Measurements from ENCODE around the gene CDYL2. TPM values are rescaled to one million over a fixed set of nuclear protein-coding genes. Genes with fewer than 3 reads are reported as not detected.

Gene CDYL2
- total and polyA plus RNA-seq, 4 donors = 1.3 to 12.6 (median 3.7) TPM

DNA sequence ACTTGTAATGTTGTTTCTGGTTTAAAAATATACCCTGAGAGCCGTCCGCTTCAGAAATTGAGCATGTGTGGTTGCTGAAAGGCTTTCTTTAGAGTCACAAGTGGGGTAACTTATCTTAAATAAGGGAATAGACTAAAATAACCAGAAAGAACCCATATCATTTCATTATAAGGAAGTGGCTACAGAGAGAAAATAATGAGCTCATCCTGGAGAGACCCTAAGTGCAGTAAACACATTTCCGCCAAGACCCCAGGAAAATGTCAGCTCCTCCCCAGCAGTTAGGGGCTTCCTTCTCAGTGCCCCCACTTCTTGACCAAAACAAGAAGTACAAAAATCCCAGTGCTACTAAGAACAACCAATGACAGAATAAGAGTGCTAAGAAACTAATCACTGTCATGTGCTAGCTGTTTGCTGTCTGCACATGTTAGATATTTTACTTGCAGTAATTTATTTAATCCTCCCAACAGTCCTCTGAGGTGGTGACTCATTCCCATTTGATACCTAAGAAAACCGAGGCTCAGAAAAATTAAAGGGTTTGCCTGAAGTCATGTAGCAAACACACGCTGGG, 83.5 kb downstream of the CDYL2 start:
- H3K36me3 ChIP-seq (ENCODE audit: control insufficient read depth in 4 of 4, insufficient read depth in 4 of 4, low read length in 4 of 4) = no peaks in the 10 kb centered on the region
- H3K9ac ChIP-seq (ENCODE audit: insufficient read depth in 1 of 2, low read length in 2 of 2) = no peak overlapping the region
- no peaks in the 10 kb centered on the region for H3K27me3 ChIP-seq (ENCODE audit: control insufficient read depth in 3 of 3, insufficient read depth in 3 of 3, low read length in 2 of 3)
- peaks cover 0 to 4% (median 0%) of the 10 kb centered on the region in 5 donors for H3K4me1 ChIP-seq (ENCODE audit: control insufficient read depth in 5 of 5, insufficient read depth in 5 of 5, low read length in 5 of 5)
- no peak for DNase-seq
- TF ChIP-seq, protein P1, sequence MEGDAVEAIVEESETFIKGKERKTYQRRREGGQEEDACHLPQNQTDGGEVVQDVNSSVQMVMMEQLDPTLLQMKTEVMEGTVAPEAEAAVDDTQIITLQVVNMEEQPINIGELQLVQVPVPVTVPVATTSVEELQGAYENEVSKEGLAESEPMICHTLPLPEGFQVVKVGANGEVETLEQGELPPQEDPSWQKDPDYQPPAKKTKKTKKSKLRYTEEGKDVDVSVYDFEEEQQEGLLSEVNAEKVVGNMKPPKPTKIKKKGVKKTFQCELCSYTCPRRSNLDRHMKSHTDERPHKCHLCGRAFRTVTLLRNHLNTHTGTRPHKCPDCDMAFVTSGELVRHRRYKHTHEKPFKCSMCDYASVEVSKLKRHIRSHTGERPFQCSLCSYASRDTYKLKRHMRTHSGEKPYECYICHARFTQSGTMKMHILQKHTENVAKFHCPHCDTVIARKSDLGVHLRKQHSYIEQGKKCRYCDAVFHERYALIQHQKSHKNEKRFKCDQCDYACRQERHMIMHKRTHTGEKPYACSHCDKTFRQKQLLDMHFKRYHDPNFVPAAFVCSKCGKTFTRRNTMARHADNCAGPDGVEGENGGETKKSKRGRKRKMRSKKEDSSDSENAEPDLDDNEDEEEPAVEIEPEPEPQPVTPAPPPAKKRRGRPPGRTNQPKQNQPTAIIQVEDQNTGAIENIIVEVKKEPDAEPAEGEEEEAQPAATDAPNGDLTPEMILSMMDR (IDR thresholded peaks at IDR 0.05; ENCODE audit: control extremely low read depth, extremely low read depth) = no peak
- ATAC-seq (ENCODE audit: insufficient read depth, low FRiP score) = no peak
- peaks cover 0 to 5% (median 0%) of the 10 kb centered on the region in 4 donors for H3K9me3 ChIP-seq (ENCODE audit: control insufficient read depth in 4 of 4, insufficient read depth in 3 of 4, low read length in 3 of 4)
- H3K27ac ChIP-seq (ENCODE audit: low read depth in 1 of 2, low read length in 1 of 2) = no peak overlapping the region
- H3K4me3 ChIP-seq = no peak overlapping the region
- 75 to 82% methylated on average over 5 of the region's 5 CpGs for WGBS, 2 donors

DNA sequence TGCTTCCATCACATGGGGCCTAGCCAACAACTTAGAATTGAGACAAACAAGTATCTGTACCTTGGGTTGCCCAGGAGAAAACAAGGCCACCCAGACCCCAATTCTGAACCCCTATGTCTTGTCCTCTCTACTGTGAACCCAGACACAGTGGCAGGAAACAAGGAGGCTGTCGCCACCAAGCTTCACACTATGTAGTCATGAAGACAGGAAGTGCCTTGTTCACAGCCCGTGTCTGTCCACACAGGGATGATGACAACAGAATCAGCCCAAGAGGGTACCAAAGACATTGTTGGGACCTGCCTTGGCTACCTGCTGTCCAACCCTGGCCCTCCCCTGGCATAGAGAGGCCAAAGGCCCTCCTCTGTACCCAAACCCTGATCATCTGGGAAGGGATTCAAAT, 84.8 kb downstream of the CDYL2 start:
- Histone ChIP-seq H3K4me3 (no peak overlapping the region), H3K27me3 (ENCODE audit: control insufficient read depth in 3 of 3, insufficient read depth in 3 of 3, low read length in 2 of 3) (no peaks in the 10 kb centered on the region), H3K9ac (ENCODE audit: insufficient read depth in 1 of 2, low read length in 2 of 2) (no peak overlapping the region), H3K27ac (ENCODE audit: low read depth in 1 of 2, low read length in 1 of 2) (no peak overlapping the region), H3K36me3 (ENCODE audit: control insufficient read depth in 4 of 4, insufficient read depth in 4 of 4, low read length in 4 of 4) (no peaks in the 10 kb centered on the region), H3K4me1 (ENCODE audit: control insufficient read depth in 5 of 5, insufficient read depth in 5 of 5, low read length in 5 of 5) (peaks cover 0 to 4% (median 0%) of the 10 kb centered on the region in 5 donors), H3K9me3 (ENCODE audit: control insufficient read depth in 4 of 4, insufficient read depth in 3 of 4, low read length in 3 of 4) (peaks cover 0 to 5% (median 2%) of the 10 kb centered on the region in 4 donors)
- ATAC-seq (ENCODE audit: insufficient read depth, low FRiP score) (no peak), DNase-seq (no peak)
- TF ChIP-seq, protein P1 (IDR thresholded peaks at IDR 0.05; ENCODE audit: control extremely low read depth, extremely low read depth) = no peak
- 20 to 61% methylated on average over 2 of the region's 2 CpGs for WGBS, 2 donors

DNA sequence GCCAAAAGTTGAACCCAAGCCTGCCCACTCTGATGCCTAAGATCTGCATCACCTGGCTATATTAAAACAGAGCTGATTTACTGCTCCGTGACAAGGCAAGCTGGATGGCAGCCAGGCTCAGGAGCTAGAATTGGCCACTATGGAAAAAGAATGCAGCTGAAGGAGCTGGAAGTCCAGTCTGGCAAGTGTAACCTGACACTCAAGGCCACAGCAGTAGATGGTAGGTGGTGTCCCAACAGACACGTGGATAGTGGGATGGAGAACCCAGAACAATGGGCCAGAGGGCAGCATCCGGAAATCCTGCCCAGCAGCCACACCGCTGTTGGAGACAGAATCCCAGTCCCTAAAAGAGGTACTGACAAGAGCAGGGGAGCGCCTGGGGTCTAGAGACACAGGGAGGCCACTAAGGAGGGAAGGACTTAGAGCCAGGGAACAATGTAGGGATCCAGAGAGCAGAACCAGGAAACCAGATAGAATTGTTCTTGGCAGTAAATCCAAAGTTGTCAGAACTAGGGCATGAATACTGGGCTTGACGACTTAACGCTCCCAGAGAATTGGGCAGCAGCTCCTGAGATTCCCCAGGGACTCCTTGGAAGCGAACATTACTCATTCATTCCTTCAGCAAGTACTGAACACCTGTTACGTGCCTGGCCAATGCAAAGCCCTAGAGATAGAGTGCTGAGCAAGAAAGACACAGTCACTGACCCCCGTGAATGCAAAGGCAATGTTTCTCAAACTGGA, 85.7 kb downstream of the CDYL2 start:
- no peak for ATAC-seq (ENCODE audit: insufficient read depth, low FRiP score)

More for the DNA sequence above, 85.7 kb downstream of the CDYL2 start:
- Histone ChIP-seq H3K27ac (ENCODE audit: low read depth in 1 of 2, low read length in 1 of 2) (no peak overlapping the region), H3K36me3 (ENCODE audit: control insufficient read depth in 4 of 4, insufficient read depth in 4 of 4, low read length in 4 of 4) (no peaks in the 10 kb centered on the region), H3K4me1 (ENCODE audit: control insufficient read depth in 5 of 5, insufficient read depth in 5 of 5, low read length in 5 of 5) (peaks cover 0 to 4% (median 0%) of the 10 kb centered on the region in 5 donors), H3K9ac (ENCODE audit: insufficient read depth in 1 of 2, low read length in 2 of 2) (no peak overlapping the region), H3K9me3 (ENCODE audit: control insufficient read depth in 4 of 4, insufficient read depth in 3 of 4, low read length in 3 of 4) (peaks cover 0 to 6% (median 3%) of the 10 kb centered on the region in 4 donors), H3K4me3 (no peak overlapping the region), H3K27me3 (ENCODE audit: control insufficient read depth in 3 of 3, insufficient read depth in 3 of 3, low read length in 2 of 3) (no peaks in the 10 kb centered on the region)
- WGBS, 2 donors = 78 to 88% methylated on average over 10 of the region's 10 CpGs
- TF ChIP-seq, protein P1 (IDR thresholded peaks at IDR 0.05; ENCODE audit: control extremely low read depth, extremely low read depth) = no peak
- peak in 2 of 3 donors; percentile 6 to 46 for DNase-seq

Data from lung (tissue), 12 donors.